ENCODE results near the gene DCAF8.
"Not testable (repeated sequence)": the region's sequence is repeated elsewhere in the genome, so short reads cannot be mapped to it uniquely, and the experiment has no call there.

DCAF8 gene

DNA sequence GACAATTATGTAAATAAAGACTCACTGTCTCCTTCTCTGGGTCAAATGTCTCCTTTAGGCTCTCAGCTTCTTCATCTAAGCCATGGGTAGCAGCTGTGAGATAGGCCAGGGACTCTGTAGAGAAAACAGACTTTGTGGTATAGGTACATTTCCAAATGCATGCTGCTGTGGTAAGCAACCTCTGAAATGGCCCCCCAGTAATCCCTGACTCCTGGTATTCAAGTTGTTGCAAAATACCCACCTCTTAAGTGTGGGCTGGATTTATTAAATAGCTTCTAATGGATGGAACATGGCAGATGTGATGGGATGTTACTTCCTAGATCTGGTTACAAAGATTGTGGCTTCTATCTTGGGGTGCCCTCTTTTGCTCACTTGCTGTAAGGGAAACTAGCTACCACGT lies 33.7 kb upstream of the DCAF8 start:
- H3K27ac ChIP-seq: no peak overlapping the region
- no peak for DNase-seq (ENCODE audit: low spot score)
- TF ChIP-seq, protein P1, sequence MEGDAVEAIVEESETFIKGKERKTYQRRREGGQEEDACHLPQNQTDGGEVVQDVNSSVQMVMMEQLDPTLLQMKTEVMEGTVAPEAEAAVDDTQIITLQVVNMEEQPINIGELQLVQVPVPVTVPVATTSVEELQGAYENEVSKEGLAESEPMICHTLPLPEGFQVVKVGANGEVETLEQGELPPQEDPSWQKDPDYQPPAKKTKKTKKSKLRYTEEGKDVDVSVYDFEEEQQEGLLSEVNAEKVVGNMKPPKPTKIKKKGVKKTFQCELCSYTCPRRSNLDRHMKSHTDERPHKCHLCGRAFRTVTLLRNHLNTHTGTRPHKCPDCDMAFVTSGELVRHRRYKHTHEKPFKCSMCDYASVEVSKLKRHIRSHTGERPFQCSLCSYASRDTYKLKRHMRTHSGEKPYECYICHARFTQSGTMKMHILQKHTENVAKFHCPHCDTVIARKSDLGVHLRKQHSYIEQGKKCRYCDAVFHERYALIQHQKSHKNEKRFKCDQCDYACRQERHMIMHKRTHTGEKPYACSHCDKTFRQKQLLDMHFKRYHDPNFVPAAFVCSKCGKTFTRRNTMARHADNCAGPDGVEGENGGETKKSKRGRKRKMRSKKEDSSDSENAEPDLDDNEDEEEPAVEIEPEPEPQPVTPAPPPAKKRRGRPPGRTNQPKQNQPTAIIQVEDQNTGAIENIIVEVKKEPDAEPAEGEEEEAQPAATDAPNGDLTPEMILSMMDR (IDR thresholded peaks at IDR 0.05): no peak
- no peak overlapping the region for H3K4me3 ChIP-seq

DNA sequence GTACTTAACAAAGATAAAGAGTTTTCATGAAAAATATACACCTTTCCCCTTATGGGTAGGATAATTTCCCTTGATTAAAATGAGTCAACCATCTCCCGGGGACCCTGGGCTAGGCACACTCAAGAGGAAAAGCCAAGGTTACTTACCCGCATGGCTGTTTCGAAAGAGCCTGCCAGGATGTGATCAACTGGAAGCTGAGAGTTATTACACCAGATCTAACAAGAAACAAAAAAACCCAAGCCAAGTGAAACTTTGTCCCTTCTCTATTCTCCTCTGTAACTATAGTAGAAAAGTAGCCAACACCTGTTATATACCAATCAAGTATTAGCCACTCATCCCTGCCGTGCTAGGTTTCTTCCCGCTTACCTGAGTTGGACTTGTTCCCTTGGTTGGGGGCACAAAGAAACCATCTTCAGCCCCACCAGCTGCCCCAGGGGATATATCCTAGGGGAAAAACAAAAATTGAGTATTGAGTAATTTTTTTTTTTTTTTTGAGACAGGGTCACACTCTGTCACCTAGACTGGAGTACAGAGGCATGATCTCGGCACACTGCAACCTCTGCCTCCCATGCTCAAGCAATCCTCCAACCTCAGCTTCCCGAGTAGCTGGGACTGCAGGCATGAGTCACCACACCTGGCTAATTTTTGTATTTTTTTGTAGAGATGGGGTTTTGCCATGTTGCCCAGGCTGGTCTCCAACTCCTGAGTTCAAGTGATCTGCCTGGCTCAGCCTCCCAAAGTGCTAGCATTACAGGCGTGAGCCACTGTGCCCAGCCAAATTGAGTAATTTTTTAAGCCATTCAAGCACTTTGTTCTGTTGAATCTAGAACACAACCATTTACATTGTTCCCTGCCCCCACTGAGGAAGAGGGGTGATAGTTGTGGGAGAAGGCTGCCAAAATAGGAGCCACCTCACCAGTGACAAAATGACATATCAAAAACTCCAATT lies 30.9 kb upstream of the DCAF8 start:
- TF ChIP-seq, protein P1 (IDR thresholded peaks at IDR 0.05): no peak
- no peak overlapping the region for H3K27ac ChIP-seq
- no peak overlapping the region for H3K4me3 ChIP-seq
- DNase-seq (ENCODE audit: low spot score): no peak

DNA sequence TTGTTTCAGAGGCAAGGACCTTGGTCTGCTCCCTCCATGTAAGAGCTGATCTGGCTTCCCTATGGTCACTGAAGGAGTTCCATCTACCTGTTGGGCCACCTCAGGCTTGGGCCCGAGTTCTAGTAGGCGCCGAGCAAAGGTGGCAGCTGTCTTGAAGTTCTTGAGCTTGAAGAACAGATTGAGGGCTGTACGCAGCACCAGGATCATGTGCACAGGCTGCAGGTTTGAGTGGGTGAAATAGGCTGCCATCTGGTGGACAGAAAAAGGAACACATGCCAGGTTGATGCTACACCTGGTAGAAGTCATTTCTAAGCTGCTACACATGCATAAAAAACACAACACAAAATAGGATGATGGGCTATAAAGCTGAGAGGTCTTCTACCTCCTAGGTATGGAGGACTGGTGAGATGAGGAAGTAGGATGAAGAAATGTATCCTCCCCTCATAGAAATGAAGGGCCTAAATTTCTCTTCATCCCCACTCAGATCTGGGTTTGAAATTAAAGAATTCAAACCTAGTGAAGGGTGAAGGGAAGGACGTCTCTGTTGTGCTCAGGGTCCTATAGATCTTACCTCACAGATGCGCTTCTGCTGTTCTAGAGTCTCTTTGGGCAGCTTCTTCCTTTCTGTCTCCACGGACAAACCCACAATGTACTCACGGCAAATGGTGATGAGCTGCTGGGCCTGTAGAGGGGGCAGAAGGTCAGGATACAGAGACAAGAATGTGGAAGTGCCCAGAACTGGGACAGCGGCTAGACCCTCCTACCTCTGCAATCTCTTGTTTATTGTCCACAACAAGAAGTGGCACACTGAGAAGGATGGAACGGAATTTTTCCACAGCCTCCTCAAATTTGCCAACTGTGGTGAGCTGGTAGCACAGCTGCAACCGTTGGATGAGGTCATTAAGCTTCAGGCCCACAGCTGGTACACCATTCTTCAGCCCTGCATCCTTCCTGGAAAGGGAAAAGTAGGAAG lies 29.2 kb upstream of the DCAF8 start:
- H3K27ac ChIP-seq: peak overlapping the region in 1 of 2 donors; percentile 9
- DNase-seq (ENCODE audit: low spot score): no peak
- no peak overlapping the region for H3K4me3 ChIP-seq
- TF ChIP-seq, protein P1 (IDR thresholded peaks at IDR 0.05): peak; percentile 77

DNA sequence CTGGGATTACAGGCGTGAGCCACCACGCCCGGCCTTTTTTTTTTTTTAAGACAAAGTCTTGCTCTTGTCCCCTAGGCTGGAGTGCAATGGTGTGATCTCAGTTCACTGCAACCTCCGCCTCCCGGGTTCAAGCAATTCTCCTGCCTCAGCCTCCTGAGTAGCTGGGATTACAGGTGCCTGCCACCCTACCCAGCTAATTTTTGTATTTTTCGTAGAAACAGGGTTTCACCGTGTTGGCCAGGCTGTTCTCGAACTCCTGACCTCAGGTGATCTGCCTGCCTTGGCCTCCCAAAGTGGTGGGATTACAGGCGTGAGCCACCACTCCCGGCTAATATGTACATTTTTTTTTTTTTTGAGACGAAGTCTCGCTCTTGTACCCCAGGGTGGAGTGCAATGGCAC lies 25.4 kb upstream of the DCAF8 start:
- H3K4me3 ChIP-seq; DNase-seq (ENCODE audit: low spot score); H3K27ac ChIP-seq: not testable (repeated sequence)

DNA sequence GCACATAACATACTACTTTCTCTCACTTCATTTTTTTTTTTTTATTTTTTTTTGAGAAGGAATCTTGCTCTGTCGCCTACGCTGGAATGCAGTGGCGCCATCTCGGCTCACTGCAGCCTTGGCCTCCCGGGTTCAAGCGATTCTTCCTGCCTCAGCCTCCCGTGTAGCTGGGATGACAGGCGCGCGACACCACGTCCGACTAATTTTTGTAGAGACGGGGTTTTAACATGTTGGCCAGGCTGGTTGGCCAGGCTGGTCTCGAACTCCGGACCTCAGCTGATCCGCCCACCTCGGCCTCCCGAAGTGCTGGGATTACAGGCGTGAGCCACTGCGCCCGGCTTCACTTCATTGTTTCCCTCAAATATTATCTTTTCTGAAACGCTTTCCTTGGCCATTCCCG lies 23.2 kb upstream of the DCAF8 start:
- Histone ChIP-seq H3K4me3 (peak overlapping the region; percentile 93), H3K27ac (no peak overlapping the region)
- no peak for DNase-seq (ENCODE audit: low spot score)
- TF ChIP-seq, protein P1 (IDR thresholded peaks at IDR 0.05): no peak

DNA sequence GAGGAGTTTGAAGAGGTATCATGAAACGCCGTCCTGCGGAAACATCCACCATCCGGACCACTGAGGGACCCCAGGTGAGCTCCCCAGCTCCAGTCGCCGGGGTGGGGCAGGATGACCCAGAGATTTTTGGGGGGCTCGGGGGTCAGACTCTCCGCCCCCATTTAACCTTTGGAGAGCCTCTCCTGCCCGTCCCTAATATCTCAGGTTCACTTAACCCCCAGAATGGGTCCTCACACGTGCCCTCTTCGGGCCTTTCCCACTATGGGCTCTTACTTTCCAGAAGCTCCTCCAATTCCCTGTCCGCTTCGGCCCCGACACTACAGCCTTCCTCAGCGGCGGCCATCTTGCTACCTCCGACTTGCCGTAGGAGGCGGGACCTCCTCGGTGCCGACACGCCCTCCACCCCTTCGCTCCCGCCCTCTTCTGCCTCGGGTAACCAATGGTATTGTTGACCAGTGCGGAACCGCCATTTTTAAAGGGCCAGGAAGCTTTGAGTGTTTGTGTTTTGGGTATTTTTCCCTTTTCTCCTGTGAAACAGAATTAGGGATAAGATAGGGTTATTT lies 22.5 kb upstream of the DCAF8 start, which contains the start of gene PEX19:
PEX19 (minus strand) TSS at position 352 of the 563 bp plus-strand sequence; CDS start at position 343, 9 bp downstream.
- peak within 1 kb of the TSS; percentile 75 to 87 for H3K27ac ChIP-seq
- peak; percentile 96 for DNase-seq (ENCODE audit: low spot score)
- H3K4me3 ChIP-seq: peak within 1 kb of the TSS; percentile 93
- TF ChIP-seq, protein P1 (IDR thresholded peaks at IDR 0.05): no peak

Measured in coronary artery (tissue), 2 donors.